ENCODE data around the gene ZFP62. TPM values are rescaled to one million over a fixed set of nuclear protein-coding genes. Genes with fewer than 3 reads are reported as not detected.

ZFP62 gene
- total and polyA plus RNA-seq, 5 donors, result 12.0 to 22.8 (median 20.1) TPM

DNA sequence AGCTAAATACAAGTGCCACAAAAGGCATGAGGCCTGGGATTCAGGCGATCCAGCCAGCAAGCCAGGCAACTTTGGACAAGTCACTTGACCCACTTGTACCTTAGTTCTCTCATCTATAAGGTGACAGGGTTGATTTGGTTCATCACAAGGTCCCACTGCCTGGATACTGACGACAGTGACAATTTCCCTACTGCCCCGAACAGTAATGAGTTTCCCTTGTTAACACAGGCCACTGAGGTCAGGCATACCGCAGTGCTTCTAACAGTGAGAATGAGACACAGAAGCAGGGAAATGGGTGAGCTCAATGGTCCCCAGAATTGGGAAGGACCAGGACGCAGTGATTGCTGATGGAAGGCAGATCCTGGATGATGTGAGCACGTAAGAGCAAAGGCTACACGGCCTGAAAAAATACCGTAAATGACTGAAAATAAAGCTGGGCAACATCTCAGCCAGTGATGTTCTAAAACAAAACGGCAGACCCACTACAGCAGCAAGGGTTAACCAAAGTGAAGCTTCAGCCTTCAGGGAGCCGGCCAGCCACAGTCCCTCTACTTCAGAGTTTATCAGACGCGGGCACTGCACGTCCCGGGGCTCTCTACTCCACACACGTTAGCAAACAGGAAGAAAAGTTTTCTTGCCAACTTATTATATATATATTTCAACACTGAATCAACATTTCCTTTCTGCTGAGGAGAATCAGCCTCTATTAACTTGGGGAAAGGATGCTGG is 59.3 kb downstream of the ZFP62 start:
- Histone ChIP-seq H3K27ac (ENCODE audit: low read length) (peak overlapping the region; percentile 75), H3K9me3 (ENCODE audit: control insufficient read depth, low read length) (no peaks in the 10 kb centered on the region), H3K27me3 (ENCODE audit: control insufficient read depth, insufficient read depth) (no peaks in the 10 kb centered on the region), H3K4me1 (ENCODE audit: control insufficient read depth, insufficient read depth, low read length) (peaks cover 40% of the 10 kb centered on the region), H3K4me3 (ENCODE audit: low read length) (peak overlapping the region; percentile 72)
- WGBS, result 8% methylated on average over 15 of the region's 15 CpGs
- intact Hi-C loops (cut with DNase I), result loop anchor here in 2 of 4 donors (10.0 kb wide), 2 partner anchors 53 to 63 kb away; partner anchors contain the start of gene ZFP62 (in 1 of the 2)
- DNase-seq (no peak), ATAC-seq (peak; percentile 1 to 8)

DNA sequence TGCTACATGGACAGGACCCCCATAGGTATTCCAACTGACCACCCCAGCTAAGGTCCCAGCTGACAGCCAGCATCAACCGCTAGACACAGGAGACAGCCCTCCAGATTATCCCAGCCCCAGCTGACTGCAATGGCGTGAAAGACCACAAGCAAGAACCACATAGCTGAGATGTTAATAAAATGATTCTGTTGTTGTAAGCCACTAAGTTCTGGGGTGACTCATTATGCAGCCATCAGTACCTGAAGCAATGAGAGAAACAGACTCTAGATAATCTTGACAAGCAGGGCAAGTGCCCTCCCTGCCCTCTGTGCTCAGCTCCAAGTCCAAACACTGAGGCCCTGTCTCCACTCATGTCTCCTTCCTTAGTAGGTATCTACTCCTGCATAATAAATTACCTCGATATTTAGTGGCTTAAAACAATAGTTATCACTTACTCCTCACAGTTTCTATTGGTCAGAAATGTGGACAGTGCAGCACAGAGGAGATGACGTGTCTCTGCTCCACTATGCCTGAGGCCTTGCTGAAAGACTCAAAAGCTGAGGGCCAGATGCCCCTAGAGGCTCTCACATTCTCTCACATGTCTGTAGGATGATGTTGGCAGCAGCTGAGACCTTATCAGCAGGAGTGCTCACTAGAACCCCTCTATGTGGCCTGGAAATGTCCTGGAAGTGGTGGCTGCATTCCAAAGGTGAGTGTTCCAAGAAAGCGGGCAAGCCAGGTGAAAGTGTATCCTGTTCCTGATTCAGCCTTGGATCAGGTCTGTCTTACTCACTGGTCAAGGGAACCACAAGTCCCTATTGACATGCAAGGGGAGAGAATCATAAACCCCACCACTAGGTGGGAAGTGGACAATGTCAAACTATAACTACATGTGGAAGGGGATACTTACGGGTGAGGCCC is 60.9 kb downstream of the ZFP62 start:
- intact Hi-C loops (cut with DNase I), result loop anchor here in 3 of 4 donors (10.0 kb wide), 3 partner anchors 45 to 65 kb away; partner anchors contain the start of gene ZFP62 (in 1 of the 3)
- Histone ChIP-seq H3K4me1 (ENCODE audit: control insufficient read depth, insufficient read depth, low read length) (peaks cover 40% of the 10 kb centered on the region), H3K27ac (ENCODE audit: low read length) (peak overlapping the region; percentile 23), H3K4me3 (ENCODE audit: low read length) (peak overlapping the region; percentile 72), H3K27me3 (ENCODE audit: control insufficient read depth, insufficient read depth) (no peaks in the 10 kb centered on the region), H3K9me3 (ENCODE audit: control insufficient read depth, low read length) (no peaks in the 10 kb centered on the region)
- DNase-seq (no peak), ATAC-seq (no peak)
- WGBS, result 48% methylated on average over 6 of the region's 6 CpGs

DNA sequence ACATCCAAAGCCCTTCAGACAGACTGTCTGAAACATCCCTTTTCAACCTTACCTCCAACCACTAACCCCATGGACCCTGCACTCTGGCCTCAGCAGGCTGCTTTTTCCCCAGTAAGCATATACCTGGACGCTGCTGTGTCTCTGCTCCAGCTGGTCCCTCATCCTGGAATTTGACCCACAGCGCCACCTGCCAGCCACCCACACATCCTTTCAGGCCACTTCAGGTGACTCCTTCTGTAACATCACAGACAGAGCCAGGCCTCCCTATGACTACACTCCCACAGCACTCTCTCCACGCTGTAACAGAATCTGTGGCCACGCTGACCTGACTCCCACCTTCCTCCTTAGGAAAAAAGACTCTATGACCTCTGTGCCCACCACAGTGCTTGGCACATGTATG is 61.9 kb downstream of the ZFP62 start:
- H3K27ac ChIP-seq (ENCODE audit: low read length), result no peak overlapping the region
- no peaks in the 10 kb centered on the region for H3K9me3 ChIP-seq (ENCODE audit: control insufficient read depth, low read length)
- peaks cover 40% of the 10 kb centered on the region for H3K4me1 ChIP-seq (ENCODE audit: control insufficient read depth, insufficient read depth, low read length)
- 64% methylated on average over 4 of the region's 4 CpGs for WGBS
- intact Hi-C loops (cut with DNase I), result loop anchor here in 1 of 4 donors (10.0 kb wide), 1 partner anchor 46 kb away; no protein-coding TSS in a partner anchor
- ATAC-seq (no peak), DNase-seq (no peak)
- no peak overlapping the region for H3K4me3 ChIP-seq (ENCODE audit: low read length)
- H3K27me3 ChIP-seq (ENCODE audit: control insufficient read depth, insufficient read depth), result no peaks in the 10 kb centered on the region

DNA sequence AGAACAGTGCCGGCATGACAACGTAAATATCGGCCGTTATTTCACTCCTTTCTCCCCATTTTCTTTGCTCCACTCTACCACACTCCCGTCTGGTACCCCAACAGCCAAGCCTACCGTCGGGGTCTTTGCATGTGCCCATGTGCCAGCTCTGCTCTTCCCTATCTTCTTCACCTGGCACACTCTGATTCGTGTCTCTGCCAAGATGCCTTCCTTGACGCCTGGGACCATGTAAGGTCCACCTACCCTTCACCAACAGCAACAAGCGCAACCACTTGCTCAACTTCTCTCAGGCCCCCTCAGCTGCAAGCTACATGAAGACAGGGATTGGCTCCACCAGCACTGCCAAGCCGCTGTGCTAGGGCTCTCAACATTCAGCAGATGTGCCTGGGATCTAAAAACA is 62.9 kb downstream of the ZFP62 start:
- DNase-seq (no peak), ATAC-seq (no peak)
- intact Hi-C loops (cut with DNase I), result loop anchor here in 1 of 4 donors (10.0 kb wide), 1 partner anchor 47 kb away; no protein-coding TSS in a partner anchor
- 72% methylated on average over 11 of the region's 11 CpGs for WGBS
- no peak overlapping the region for H3K27ac ChIP-seq (ENCODE audit: low read length)
- no peaks in the 10 kb centered on the region for H3K27me3 ChIP-seq (ENCODE audit: control insufficient read depth, insufficient read depth)
- H3K9me3 ChIP-seq (ENCODE audit: control insufficient read depth, low read length), result no peaks in the 10 kb centered on the region
- no peak overlapping the region for H3K4me3 ChIP-seq (ENCODE audit: low read length)
- peaks cover 40% of the 10 kb centered on the region for H3K4me1 ChIP-seq (ENCODE audit: control insufficient read depth, insufficient read depth, low read length)

Other genes with a start within 250 kb of the ZFP62 start
- 1 to 10 TPM; 2.0 to 3.3 (median 3.3) TPM for gene FLT4, start 211.7 kb downstream of the ZFP62 start, total RNA-seq
- gene FLT4, start 211.7 kb downstream of the ZFP62 start, polyA plus RNA-seq, result 4.8 TPM
- not detected for gene OR2Y1, start 121.2 kb downstream of the ZFP62 start, total RNA-seq
- gene OR2Y1, start 121.2 kb downstream of the ZFP62 start, polyA plus RNA-seq, result not detected
- 100 to 1,000 TPM in 1 of 4 donors, 10 to 100 TPM in 3; 74.3 to 119 (median 82.7) TPM for gene MGAT1, start 58.5 kb downstream of the ZFP62 start, total RNA-seq
- 87.6 TPM for gene MGAT1, start 58.5 kb downstream of the ZFP62 start, polyA plus RNA-seq
- gene BTNL8, start 37.9 kb upstream of the ZFP62 start, total RNA-seq, result under 1 TPM in 2 of 4 donors, not detected in 2; 0.24 to 0.31 TPM
- 0.16 TPM for gene BTNL8, start 37.9 kb upstream of the ZFP62 start, polyA plus RNA-seq
- under 1 TPM in 1 of 4 donors, not detected in 3; 0.11 TPM for gene BTNL3, start 127.6 kb upstream of the ZFP62 start, total RNA-seq
- 0.11 TPM for gene BTNL3, start 127.6 kb upstream of the ZFP62 start, polyA plus RNA-seq
- 10 to 100 TPM in 3 of 4 donors, 1 to 10 TPM in 1; 8.0 to 44.4 (median 26.8) TPM for gene BTNL9, start 179.0 kb upstream of the ZFP62 start, total RNA-seq
- 57.8 TPM for gene BTNL9, start 179.0 kb upstream of the ZFP62 start, polyA plus RNA-seq